HCT116 (cell line): ENCODE measurements around the gene BABAM2. TPM values are rescaled to one million over a fixed set of nuclear protein-coding genes. Genes with fewer than 3 reads are reported as not detected.

ENCODE experiments used
- ATAC-seq: fragments of 200-7000 bp; cut with Tn5 transposase; 2 replicates; pipeline ENCODE4 v1.9.1; 2020; ENCODE audit warnings: mild to moderate bottlenecking, moderate library complexity
- BruUV-seq: library from RNA; stranded (reverse); fragments of 400-500 nt; replicated peaks from 2 replicates; lab custom pipeline; 2021; lab: Mats Ljungman, UMichigan
- CTCF ChIA-PET: fragments of 300-600 bp; sonication (Branson Sonifier 250); formaldehyde crosslinking; loops from one replicate; lab custom pipeline; 2021; ENCODE audit warnings: antibody characterized with exemption; lab: Charles Lee
- POLR2A ChIA-PET: fragments of 300-600, 350-600 bp; sonication (Branson Sonifier 250); formaldehyde crosslinking; loops from one replicate; lab custom pipeline; 2021; ENCODE audit warnings: antibody characterized with exemption; lab: Charles Lee
- RAD21 ChIA-PET, 2 experiments: fragments of 300-600 bp; sonication (Branson Sonifier 250); formaldehyde crosslinking; loops; one replicate each; lab custom pipeline; 2023; ENCODE audit warnings: low total read pairs in 2 of 2; ENCODE audit not compliant: uncharacterized antibody in 2 of 2, unreplicated experiment in 2 of 2, low non-redundant PET in 1 of 2; lab: Charles Lee
- DNase-seq: peaks from one replicate; pipeline ENCODE4 v3.0.0-alpha.2; 2010; ENCODE audit warnings: low read depth, low spot score
- H2AFZ ChIP-seq: fragments of 200-600 bp; shearing (Covaris generic), sonication (generic); 2 replicates; pipeline ENCODE4 v1.6.1; 2017; ENCODE audit warnings: low read depth, mixed run types, mixed read lengths, antibody characterized with exemption, low read length; ENCODE audit not compliant: poor library complexity, severe bottlenecking
- H3K27ac ChIP-seq: 2 replicates; pipeline ENCODE4 v1.5.1; 2012; ENCODE audit warnings: low read depth, low read length
- H3K27me3 ChIP-seq: fragments of 200-600 bp; sonication (generic); 2 replicates; pipeline ENCODE4 v1.6.1; 2016; ENCODE audit warnings: mixed run types, low read length, mixed read lengths; ENCODE audit not compliant: insufficient read depth
- H3K36me3 ChIP-seq, 2 experiments: fragments of 200-500 bp in 1 of 2; fragments of 200-600 bp in 1 of 2; sonication (Bioruptor generic) in 1 of 2; sonication (generic) in 1 of 2; 2 replicates each; pipeline versions ENCODE4 v1.5.1 to v1.6.1; 2014 to 2016; ENCODE audit warnings: low read length in 2 of 2, inconsistent platforms in 1 of 2, mixed read lengths in 1 of 2, mixed run types in 1 of 2; ENCODE audit not compliant: insufficient read depth in 2 of 2, control insufficient read depth in 1 of 2
- H3K4me1 ChIP-seq, 2 experiments: fragments of 200-600 bp in 1 of 2; sonication (generic) in 1 of 2; 2 replicates each; pipeline versions ENCODE4 v1.5.1 to v1.6.1; 2012 to 2017; ENCODE audit warnings: low read length in 2 of 2, inconsistent platforms in 1 of 2, mild to moderate bottlenecking in 1 of 2, mixed read lengths in 1 of 2, mixed run types in 1 of 2, moderate library complexity in 1 of 2; ENCODE audit not compliant: insufficient read depth in 2 of 2, control insufficient read depth in 1 of 2
- H3K4me2 ChIP-seq: fragments of 200-600 bp; sonication (generic); 2 replicates; pipeline ENCODE4 v1.6.1; 2017; ENCODE audit warnings: mixed run types, low read length, mixed read lengths
- H3K4me3 ChIP-seq, 2 experiments: fragments of 200-600 bp in 1 of 2; sonication (generic) in 1 of 2; replicated peaks in 1 of 2; 2 replicates each; pipeline ENCODE4 v1.5.1; 2011 to 2016; ENCODE audit warnings: low read length in 2 of 2, control low read depth in 1 of 2, low read depth in 1 of 2, mild to moderate bottlenecking in 1 of 2, mixed read lengths in 1 of 2, mixed run types in 1 of 2
- H3K79me2 ChIP-seq: fragments of 200-600 bp; sonication (generic); 2 replicates; pipeline ENCODE4 v1.6.1; 2017; ENCODE audit warnings: mild to moderate bottlenecking, mixed run types, low read length, moderate library complexity, mixed read lengths; ENCODE audit not compliant: insufficient read depth
- H3K9ac ChIP-seq: fragments of 200-600 bp; sonication (generic); 2 replicates; pipeline ENCODE4 v1.6.1; 2016; ENCODE audit warnings: low read length, mixed read lengths
- H3K9me2 ChIP-seq: fragments of 200-600 bp; sonication (generic), shearing (Covaris generic); 2 replicates; pipeline ENCODE4 v1.6.1; 2017; ENCODE audit warnings: mixed run types, mild to moderate bottlenecking, moderate library complexity; ENCODE audit not compliant: insufficient read depth
- H3K9me3 ChIP-seq, 2 experiments: fragments of 200-500 bp in 1 of 2; fragments of 200-600 bp in 1 of 2; sonication (Bioruptor generic) in 1 of 2; sonication (generic) in 1 of 2; 2 replicates each; pipeline ENCODE4 v1.6.1; 2014 to 2017; ENCODE audit warnings: low read length in 2 of 2, mixed read lengths in 2 of 2, inconsistent platforms in 1 of 2, low read depth in 1 of 2, mild to moderate bottlenecking in 1 of 2, mixed run types in 1 of 2, moderate library complexity in 1 of 2; ENCODE audit not compliant: control insufficient read depth in 1 of 2, insufficient read depth in 1 of 2
- H4K20me1 ChIP-seq: fragments of 200-600 bp; sonication (generic), shearing (Covaris generic); 2 replicates; pipeline ENCODE4 v1.6.1; 2017; ENCODE audit warnings: mixed run types, mild to moderate bottlenecking, moderate library complexity; ENCODE audit not compliant: insufficient read depth
- CEBPB ChIP-seq: IDR thresholded peaks from 2 replicates; pipeline ENCODE4 v1.6.1; 2012; ENCODE audit warnings: low read depth
- CTCF ChIP-seq, 3 experiments: fragments of 200-600 bp in 1 of 3; sonication (generic) in 1 of 3; IDR thresholded peaks in 2 of 3; conservative IDR thresholded peaks in 1 of 3; 2 replicates each; pipeline ENCODE4 v1.5.1; 2012 to 2017; ENCODE audit warnings: low read depth in 2 of 3, low read length in 2 of 3, antibody characterized with exemption in 1 of 3, borderline replicate concordance in 1 of 3, control low read depth in 1 of 3, mild to moderate bottlenecking in 1 of 3, mixed read lengths in 1 of 3, mixed run types in 1 of 3, moderate library complexity in 1 of 3; ENCODE audit not compliant: insufficient read depth in 1 of 3
- EGR1 ChIP-seq: IDR thresholded peaks from 2 replicates; pipeline ENCODE4 v1.6.1; 2012; ENCODE audit warnings: low read depth
- EZH2 ChIP-seq: fragments of 200-600 bp; sonication (generic); IDR thresholded peaks from 2 replicates; pipeline ENCODE4 v1.6.1; 2017; ENCODE audit warnings: antibody characterized with exemption, mixed run types
- FOSL1 ChIP-seq: IDR thresholded peaks from 2 replicates; pipeline ENCODE4 v1.6.1; 2012; ENCODE audit warnings: low read depth
- JUND ChIP-seq: IDR thresholded peaks from 2 replicates; pipeline ENCODE4 v1.6.1; 2012
- MAX ChIP-seq: IDR thresholded peaks from 2 replicates; pipeline ENCODE4 v1.6.1; 2012
- POLR2A ChIP-seq: IDR thresholded peaks from 2 replicates; pipeline ENCODE4 v1.7.0; 2011; ENCODE audit warnings: borderline replicate concordance; ENCODE audit not compliant: insufficient read depth, insufficient read length; ENCODE audit errors: extremely low read depth
- POLR2AphosphoS5 ChIP-seq: IDR thresholded peaks from 2 replicates; pipeline ENCODE4 v1.6.1; 2011; ENCODE audit warnings: mild to moderate bottlenecking, low read depth, low read length, moderate library complexity
- REST ChIP-seq: IDR thresholded peaks from 2 replicates; pipeline ENCODE4 v1.6.1; 2012; ENCODE audit warnings: low read depth
- SIN3A ChIP-seq: IDR thresholded peaks from 2 replicates; pipeline ENCODE4 v1.6.1; 2012; ENCODE audit warnings: low read depth
- SP1 ChIP-seq: IDR thresholded peaks from 2 replicates; pipeline ENCODE4 v1.6.1; 2012; ENCODE audit warnings: low read depth
- SRF ChIP-seq: IDR thresholded peaks from 2 replicates; pipeline ENCODE4 v1.6.1; 2012; ENCODE audit warnings: low read depth
- TCF7L2 ChIP-seq: IDR thresholded peaks from 2 replicates; pipeline ENCODE4 v1.7.0; 2011; ENCODE audit warnings: borderline replicate concordance, inconsistent platforms; ENCODE audit not compliant: insufficient read depth, insufficient read length; ENCODE audit errors: extremely low read depth
- YY1 ChIP-seq: IDR thresholded peaks from 2 replicates; pipeline ENCODE4 v1.6.1; 2011; ENCODE audit warnings: low read length, low read depth, moderate library complexity, mild to moderate bottlenecking; ENCODE audit not compliant: insufficient replicate concordance; ENCODE audit errors: extremely low read depth
- ZBTB33 ChIP-seq: IDR thresholded peaks from 2 replicates; pipeline ENCODE4 v1.6.1; 2011; ENCODE audit warnings: mild to moderate bottlenecking, low read length, moderate library complexity; ENCODE audit not compliant: insufficient replicate concordance; ENCODE audit errors: extremely low read depth
- ZFX ChIP-seq: fragments of 450-650 bp; IDR thresholded peaks from 2 replicates; pipeline ENCODE4 v1.6.1; 2017
- ZNF274 ChIP-seq: fragments of 200-500 bp; sonication (Bioruptor generic); IDR thresholded peaks from 2 replicates; pipeline ENCODE4 v1.6.1; 2014; ENCODE audit warnings: mild to moderate bottlenecking, low read depth, low read length, inconsistent platforms
- intact Hi-C: fragments of 100-400 bp; cut with micrococcal nuclease; formaldehyde crosslinking; loops from 2 replicates; pipeline ENCODE4 v1.10.0; 2022
- total RNA-seq: library from RNA; stranded (reverse); gene quantifications from one replicate; pipeline ENCODE4 v1.2.1, GENCODE V29; 2021; ENCODE audit not compliant: unreplicated experiment

BABAM2 gene
- total RNA-seq, 1 experiment from 2014 or later: 23.8 TPM

- H3K36me3 ChIP-seq: no peaks in the 10 kb centered on the region
- peaks cover 0 to 16% of the 10 kb centered on the region in 2 experiments; a peak in 1 of 4 replicates for H3K4me1 ChIP-seq
- H3K9ac ChIP-seq: no peak overlapping the region
- no peaks in the 10 kb centered on the region for H3K9me2 ChIP-seq
- DNase-seq (no peak), ATAC-seq (no peak)
- no peak overlapping the region for H2AFZ ChIP-seq
- no peak overlapping the region for H3K4me2 ChIP-seq
- no TSS peak for BruUV-seq
- ChIA-PET RAD21 (no interaction called here), POLR2A (no interaction called here), CTCF (no interaction called here)
- H3K9me3 ChIP-seq: no peaks in the 10 kb centered on the region
- H3K27me3 ChIP-seq: no peaks in the 10 kb centered on the region
- H4K20me1 ChIP-seq: no peaks in the 10 kb centered on the region
- intact Hi-C loops: no loop called here
- no peak overlapping the region for H3K27ac ChIP-seq
- no peak overlapping the region for H3K4me3 ChIP-seq
- H3K79me2 ChIP-seq: no peaks in the 10 kb centered on the region
- TF ChIP-seq FOSL1: no peak
- no peak for TF ChIP-seq TCF7L2
- TF ChIP-seq JUND: no peak
- TF ChIP-seq ZFX: no peak
- TF ChIP-seq SRF: no peak
- no peak for TF ChIP-seq SIN3A
- TF ChIP-seq POLR2AphosphoS5: no peak
- no peak for TF ChIP-seq EZH2
- TF ChIP-seq MAX: no peak
- no peak for TF ChIP-seq CEBPB
- no peak for TF ChIP-seq ZBTB33
- no peak for TF ChIP-seq EGR1
- TF ChIP-seq POLR2A: no peak
- no peak for TF ChIP-seq CTCF (IDR thresholded peaks at IDR 0.05 in 2 of 3, conservative IDR thresholded peaks at IDR 0.05 in 1 of 3; ENCODE audit: borderline replicate concordance in 1 of 3, insufficient read depth in 1 of 3, low read depth in 2 of 3, low read length in 2 of 3)
- TF ChIP-seq SP1: no peak
- no peak for TF ChIP-seq REST
- TF ChIP-seq YY1: no peak
- no peak for TF ChIP-seq ZNF274
Observed at GRCh38 chr2:28352104-28352503, 461.6 kb downstream of the BABAM2 start.
